GM19324 (cell line): ENCODE data around the gene SCAP.
"Not testable (repeated sequence)": the region's sequence is repeated elsewhere in the genome, so short reads cannot be mapped to it uniquely, and the experiment has no call there.

Experiments used
- ATAC-seq: cut with Tn5 transposase; IDR thresholded peaks from one replicate; pipeline ENCODE4 v1.9.1; 2021; ENCODE audit warnings: mild to moderate bottlenecking, moderate library complexity; ENCODE audit not compliant: unreplicated experiment, low FRiP score

SCAP gene

GRCh38 chr3:47482366-47482765 is 6.6 kb upstream of the SCAP start:
- ATAC-seq: no peak

- not testable (repeated sequence) for ATAC-seq
Observed at GRCh38 chr3:47481763-47482162, 6.0 kb upstream of the SCAP start.

- ATAC-seq: not testable (repeated sequence)
Observed at GRCh38 chr3:47480267-47480666, 4.5 kb upstream of the SCAP start.

GRCh38 chr3:47479826-47480160 is 4.1 kb upstream of the SCAP start:
- no peak for ATAC-seq

- ATAC-seq: no peak
Observed at GRCh38 chr3:47478022-47478421, 2.3 kb upstream of the SCAP start.

- no peak for ATAC-seq
Observed at GRCh38 chr3:47476644-47477199, 981 bp upstream of the SCAP start.

GRCh38 chr3:47476330-47476626 is 537 bp upstream of the SCAP start:
- ATAC-seq: no peak

GRCh38 chr3:47475029-47475569 is 642 bp downstream of the SCAP start:
- no peak for ATAC-seq

- ATAC-seq: no peak
Observed at GRCh38 chr3:47473391-47473790, 2.4 kb downstream of the SCAP start.

GRCh38 chr3:47469616-47470015 is 6.1 kb downstream of the SCAP start:
- no peak for ATAC-seq

GRCh38 chr3:47468315-47468714 is 7.4 kb downstream of the SCAP start:
- ATAC-seq: not testable (repeated sequence)

- ATAC-seq: no peak
Observed at GRCh38 chr3:47464588-47464987, 11.2 kb downstream of the SCAP start.

GRCh38 chr3:47459534-47460085 is 16.1 kb downstream of the SCAP start:
- ATAC-seq: not testable (repeated sequence)

GRCh38 chr3:47456984-47457383 is 18.8 kb downstream of the SCAP start:
- no peak for ATAC-seq

- ATAC-seq: no peak
Observed at GRCh38 chr3:47455806-47456452, 19.8 kb downstream of the SCAP start.

GRCh38 chr3:47452453-47453215 is 23.1 kb downstream of the SCAP start:
- no peak for ATAC-seq

GRCh38 chr3:47444103-47444502 is 31.6 kb downstream of the SCAP start:
- ATAC-seq: no peak

- ATAC-seq: no peak
Observed at GRCh38 chr3:47443611-47443995, 32.1 kb downstream of the SCAP start.

GRCh38 chr3:47441796-47442551 is 33.8 kb downstream of the SCAP start:
- no peak for ATAC-seq

GRCh38 chr3:47440131-47440530 is 35.6 kb downstream of the SCAP start:
- ATAC-seq: no peak

- no peak for ATAC-seq
Observed at GRCh38 chr3:47436180-47436579, 39.6 kb downstream of the SCAP start.
